ENCODE results near the gene CDK6. TPM values are rescaled to one million over a fixed set of nuclear protein-coding genes. Genes with fewer than 3 reads are reported as not detected.
A peak's percentile ranks its signal among the peaks of the same experiment; 100 is the strongest.

Gene CDK6
- total and polyA plus RNA-seq, 9 of the 15 experiments (the other 6 are each of a cell fraction or from before 2014, with no cell fraction given) = 7.6 to 109 (median 44.4) TPM

- no peak for TF ChIP-seq CTCF (IDR thresholded peaks at IDR 0.05 in 2 of 3, conservative IDR thresholded peaks at IDR 0.05 in 1 of 3; ENCODE audit: insufficient read depth in 2 of 3, low read depth in 1 of 3, low read length in 3 of 3)
- no peak for TF ChIP-seq FOXM1 (IDR thresholded peaks at IDR 0.05; ENCODE audit: low read depth)
- no peak for TF ChIP-seq FOXM1 (CRISPR knock-in tag; IDR thresholded peaks at IDR 0.05; ENCODE audit: low read depth)
Measured at GRCh38 chr7:92699966-92700514, 136.3 kb downstream of the CDK6 start (continued).

GRCh38 chr7:92699560-92699959 is 136.8 kb downstream of the CDK6 start:
- ATAC-seq = no peak

More at GRCh38 chr7:92699560-92699959, 136.8 kb downstream of the CDK6 start:
- peaks cover 9% of the 10 kb centered on the region; the same call in 1 of the 2 replicates for H4K20me1 ChIP-seq (replicated peaks; ENCODE audit: control insufficient read depth, insufficient read depth, low read length)
- TF ChIP-seq ATF3 (IDR thresholded peaks at IDR 0.05) = peak; percentile 38; the same call in 1 of the 2 replicates
- TF ChIP-seq ATF3 (CRISPR knock-in tag; conservative IDR thresholded peaks at IDR 0.05) = no peak
- TF ChIP-seq VEZF1 (CRISPR knock-in tag; IDR thresholded peaks at IDR 0.05) = no peak
- no peak for DNase-seq (ENCODE audit: extremely low read depth in 1 of 4, low spot score in 3 of 4)
- no peaks in the 10 kb centered on the region for H3K9me3 ChIP-seq (replicated peaks; ENCODE audit: control insufficient read depth, insufficient read depth, low read depth, low read length)
- H3K79me2 ChIP-seq (ENCODE audit: control insufficient read depth, insufficient read depth, low read length) = no peaks in the 10 kb centered on the region; the same call in 2 of the 3 replicates
- ChIA-PET POLR2A (no interaction called here), CTCF (ENCODE audit: low intra/inter-chr PET ratio) (no interaction called here)
- 91% methylated on average over 2 of the region's 2 CpGs for WGBS (ENCODE audit: insufficient coverage, low coverage, missing lambda C conversion rate)
- in situ Hi-C loops (cut with MboI) = loop anchor here (10.0 kb wide), 1 partner anchor 355 kb away; no protein-coding TSS in a partner anchor
- no peak overlapping the region for H3K27ac ChIP-seq (ENCODE audit: extremely low read depth, low read depth, low read length)
- H2AFZ ChIP-seq (ENCODE audit: low read depth, low read length) = no peak overlapping the region
- H3K4me2 ChIP-seq (ENCODE audit: insufficient read depth, low read length) = no peak overlapping the region
- no peaks in the 10 kb centered on the region for H3K36me3 ChIP-seq (ENCODE audit: control insufficient read depth, insufficient read depth, low read length)
- intact Hi-C loops (cut with micrococcal nuclease) = no loop called here
- no peaks in the 10 kb centered on the region for H3K9me1 ChIP-seq (ENCODE audit: control insufficient read depth, insufficient read depth, low read length)
- no peak for FAIRE-seq
- no peak overlapping the region for H3K9ac ChIP-seq (ENCODE audit: insufficient read depth in 1 of 2, low read depth in 2 of 2, low read length in 2 of 2)
- no TSS peak for BruUV-seq (replicated peaks)
- no peaks in the 10 kb centered on the region for H3K27me3 ChIP-seq (ENCODE audit: control insufficient read depth in 2 of 2, insufficient read depth in 2 of 2, low read length in 2 of 2)
- H3K4me1 ChIP-seq (replicated peaks in 1 of 2; ENCODE audit: control insufficient read depth in 2 of 2, insufficient read depth in 2 of 2, low read length in 2 of 2) = peaks cover 7 to 11% of the 10 kb centered on the region in 2 experiments; a peak in 3 of 5 replicates
- no peak overlapping the region for H3K4me3 ChIP-seq

All from K562 (cell line).